ENCODE results near the gene FBXW2. TPM values are rescaled to one million over a fixed set of nuclear protein-coding genes. Genes with fewer than 3 reads are reported as not detected.
A peak's percentile ranks its signal among the peaks of the same experiment; 100 is the strongest.

FBXW2 gene
- total RNA-seq, 1 experiment from 2014 or later: 62.1 TPM

- H3K23me2 ChIP-seq (ENCODE audit: insufficient read length, low read depth, low read length, poor library complexity, severe bottlenecking): no peaks in the 10 kb centered on the region
- H2BK12ac ChIP-seq (ENCODE audit: insufficient read length, low read depth, low read length): no peak overlapping the region
- H3K56ac ChIP-seq (ENCODE audit: insufficient read length, low read depth, low read length): no peak overlapping the region
- H4K20me1 ChIP-seq (ENCODE audit: control insufficient read depth, insufficient read depth, insufficient read length): no peaks in the 10 kb centered on the region
- H2BK20ac ChIP-seq (ENCODE audit: low read depth, low read length, poor library complexity, severe bottlenecking): no peak overlapping the region
- H3K23ac ChIP-seq (ENCODE audit: insufficient read length, low read depth, low read length): no peak overlapping the region
- Mint-ChIP-seq H3K9me3 (peaks cover 6 to 7% of the 10 kb centered on the region in 2 experiments; a peak in 3 of 5 replicates), H3K27me3 (ENCODE audit: low read depth) (peaks cover 2% of the 10 kb centered on the region), H3K4me3 (no peak overlapping the region), H3K4me1 (peaks cover 2 to 4% of the 10 kb centered on the region in 2 experiments), H3K27ac (no peak overlapping the region), H3K36me3 (ENCODE audit: insufficient read depth in 1 of 3, low read depth in 3 of 3) (peaks cover 2 to 5% (median 4%) of the 10 kb centered on the region in 3 experiments; a peak in 5 of 7 replicates)
- no peak overlapping the region for H3K14ac ChIP-seq (ENCODE audit: insufficient read depth, low read length)
- no peak overlapping the region for H3K4me2 ChIP-seq (ENCODE audit: insufficient read depth, insufficient read length, low read length)
- H2BK5ac ChIP-seq (ENCODE audit: insufficient read length, low read length): no peak overlapping the region
- TF ChIP-seq CTCF (conservative IDR thresholded peaks at IDR 0.05): peak; percentile 82
- H3K4me1 ChIP-seq (ENCODE audit: insufficient read depth, low read length): no peaks in the 10 kb centered on the region
- no peak overlapping the region for H3K4ac ChIP-seq (ENCODE audit: low read depth, low read length)
- H2AK5ac ChIP-seq (ENCODE audit: insufficient read length, low read length): no peak overlapping the region
- WGBS (ENCODE audit: extremely low coverage, insufficient read length, low lambda C conversion rate): no CpG with 5 or more reads among the region's 6 CpGs
- no peak overlapping the region for H2BK15ac ChIP-seq (ENCODE audit: low read depth, low read length)
- H3K27ac ChIP-seq (ENCODE audit: insufficient read length, low read depth, low read length): no peak overlapping the region
- no peaks in the 10 kb centered on the region for H3K79me1 ChIP-seq (ENCODE audit: insufficient read depth, low read depth, low read length, poor library complexity, severe bottlenecking)
- H3K18ac ChIP-seq (ENCODE audit: insufficient read length, low read depth, low read length): no peak overlapping the region
- H3T11ph ChIP-seq (ENCODE audit: low read length): no peak overlapping the region
- no peak overlapping the region for H2AFZ ChIP-seq (ENCODE audit: low read length)
- H3K27me3 ChIP-seq (ENCODE audit: insufficient read depth, low read length): no peaks in the 10 kb centered on the region
- no peaks in the 10 kb centered on the region for H3K79me2 ChIP-seq (ENCODE audit: insufficient read depth, low read length)
- no peak for DNase-seq
- no peak overlapping the region for H3K9ac ChIP-seq (ENCODE audit: extremely low read depth, insufficient read length, low read length)
- H4K5ac ChIP-seq (ENCODE audit: insufficient read length, low read depth, low read length): no peak overlapping the region
- no peaks in the 10 kb centered on the region for H3K9me3 ChIP-seq (ENCODE audit: control insufficient read depth, low read depth, low read length)
- H4K91ac ChIP-seq (ENCODE audit: insufficient read length, low read depth, low read length): no peak overlapping the region
- H2BK120ac ChIP-seq (ENCODE audit: low read depth, low read length, poor library complexity, severe bottlenecking): no peak overlapping the region
- H4K8ac ChIP-seq (replicated peaks; ENCODE audit: insufficient read length, low read depth, low read length): no peak overlapping the region
Observed at GRCh38 chr9:120742951-120743416, 50.2 kb downstream of the FBXW2 start.

All from H9 (cell line).